GM18505 (cell line): ENCODE measurements around the gene FILIP1L.

Experiments used
- ATAC-seq: cut with Tn5 transposase; IDR thresholded peaks from one replicate; pipeline ENCODE4 v1.9.1; 2021; ENCODE audit not compliant: unreplicated experiment
- POLR2A ChIP-seq: IDR thresholded peaks from 4 replicates; pipeline ENCODE4 v1.6.1; 2011; ENCODE audit warnings: borderline replicate concordance; ENCODE audit not compliant: insufficient read depth, insufficient read length; ENCODE audit errors: extremely low read depth

FILIP1L gene

GRCh38 chr3:100114413-100115030 lies at the start of gene FILIP1L:
Gene FILIP1L (minus strand): TSS chr3:100114501.
- no peak for ATAC-seq
- no peak for TF ChIP-seq POLR2A

GRCh38 chr3:100163787-100164186 lies 49.5 kb upstream of the FILIP1L start:
- TF ChIP-seq POLR2A = no peak
- ATAC-seq = no peak

GRCh38 chr3:100160521-100160920 lies 46.2 kb upstream of the FILIP1L start:
- ATAC-seq = no peak
- no peak for TF ChIP-seq POLR2A

- no peak for TF ChIP-seq POLR2A
- no peak for ATAC-seq
Observed at GRCh38 chr3:100159331-100160153, 45.2 kb upstream of the FILIP1L start.

GRCh38 chr3:100158918-100159330 lies 44.6 kb upstream of the FILIP1L start:
- TF ChIP-seq POLR2A = no peak
- ATAC-seq = no peak

GRCh38 chr3:100157685-100158084 lies 43.4 kb upstream of the FILIP1L start:
- TF ChIP-seq POLR2A = no peak
- no peak for ATAC-seq

- no peak for ATAC-seq
- TF ChIP-seq POLR2A = no peak
Observed at GRCh38 chr3:100155590-100155989, 41.3 kb upstream of the FILIP1L start.

- no peak for TF ChIP-seq POLR2A
- ATAC-seq = no peak
Observed at GRCh38 chr3:100155128-100155527, 40.8 kb upstream of the FILIP1L start.

GRCh38 chr3:100154171-100154570 lies 39.9 kb upstream of the FILIP1L start:
- TF ChIP-seq POLR2A = no peak

GRCh38 chr3:100151024-100151707 lies 36.9 kb upstream of the FILIP1L start:
- TF ChIP-seq POLR2A = no peak
- no peak for ATAC-seq

More at GRCh38 chr3:100154171-100154570, 39.9 kb upstream of the FILIP1L start:
- ATAC-seq = no peak

GRCh38 chr3:100150473-100150872 lies 36.2 kb upstream of the FILIP1L start:
- no peak for ATAC-seq
- no peak for TF ChIP-seq POLR2A

GRCh38 chr3:100149713-100150415 lies 35.6 kb upstream of the FILIP1L start:
- no peak for TF ChIP-seq POLR2A

GRCh38 chr3:100149130-100149529 lies 34.8 kb upstream of the FILIP1L start:
- no peak for ATAC-seq
- TF ChIP-seq POLR2A = no peak

More at GRCh38 chr3:100149713-100150415, 35.6 kb upstream of the FILIP1L start:
- ATAC-seq = no peak
